Activated naive CD8-positive, alpha-beta T cell treated with anti-CD3 and anti-CD28 coated beads, Interleukin-2, amount 10 ng/mL, durations not matched to agents 7 days and 5 days (primary cell): Measurements from ENCODE around the gene PRSS8. TPM values are rescaled to one million over a fixed set of nuclear protein-coding genes. Genes with fewer than 3 reads are reported as not detected.
"Not testable (repeated sequence)": the region's sequence is repeated elsewhere in the genome, so short reads cannot be mapped to it uniquely, and the experiment has no call there.

ENCODE experiments used
- ATAC-seq: fragments of 150-1000 bp; cut with Tn5 transposase; one replicate; pipeline ENCODE4 v1.10.0; 2021; ENCODE audit warnings: low read depth, moderate library complexity
- POLR2A ChIA-PET: fragments of 350-600 bp; sonication (Branson Sonifier 250); formaldehyde crosslinking; loops from one replicate; lab custom pipeline; 2021; ENCODE audit warnings: antibody characterized with exemption; lab: Charles Lee
- DNase-seq: peaks from one replicate; pipeline ENCODE4 v3.0.0; 2021
- H3K27ac Mint-ChIP-seq: one replicate; pipeline ENCODE4 v1.8.0; 2022; ENCODE audit warnings: mild to moderate bottlenecking, mixed read lengths
- H3K27me3 Mint-ChIP-seq: one replicate; pipeline ENCODE4 v1.8.0; 2022; ENCODE audit warnings: mild to moderate bottlenecking, moderate library complexity, mixed read lengths
- H3K36me3 Mint-ChIP-seq: one replicate; pipeline ENCODE4 v1.8.0; 2021; ENCODE audit warnings: mild to moderate bottlenecking, mixed read lengths
- H3K4me1 Mint-ChIP-seq: one replicate; pipeline ENCODE4 v1.8.0; 2021; ENCODE audit warnings: mixed read lengths
- H3K4me3 Mint-ChIP-seq: one replicate; pipeline ENCODE4 v1.8.0; 2022; ENCODE audit warnings: mild to moderate bottlenecking, moderate library complexity, mixed read lengths
- H3K9me3 Mint-ChIP-seq: one replicate; pipeline ENCODE4 v1.8.0; 2021; ENCODE audit warnings: mixed read lengths
- total RNA-seq, 2 experiments: library from RNA; stranded (reverse); gene quantifications; one replicate each; pipeline ENCODE4 v1.2.3, GENCODE V29; 2021

Gene PRSS8
- total RNA-seq, 2 experiments from 2014 or later: not detected

DNA sequence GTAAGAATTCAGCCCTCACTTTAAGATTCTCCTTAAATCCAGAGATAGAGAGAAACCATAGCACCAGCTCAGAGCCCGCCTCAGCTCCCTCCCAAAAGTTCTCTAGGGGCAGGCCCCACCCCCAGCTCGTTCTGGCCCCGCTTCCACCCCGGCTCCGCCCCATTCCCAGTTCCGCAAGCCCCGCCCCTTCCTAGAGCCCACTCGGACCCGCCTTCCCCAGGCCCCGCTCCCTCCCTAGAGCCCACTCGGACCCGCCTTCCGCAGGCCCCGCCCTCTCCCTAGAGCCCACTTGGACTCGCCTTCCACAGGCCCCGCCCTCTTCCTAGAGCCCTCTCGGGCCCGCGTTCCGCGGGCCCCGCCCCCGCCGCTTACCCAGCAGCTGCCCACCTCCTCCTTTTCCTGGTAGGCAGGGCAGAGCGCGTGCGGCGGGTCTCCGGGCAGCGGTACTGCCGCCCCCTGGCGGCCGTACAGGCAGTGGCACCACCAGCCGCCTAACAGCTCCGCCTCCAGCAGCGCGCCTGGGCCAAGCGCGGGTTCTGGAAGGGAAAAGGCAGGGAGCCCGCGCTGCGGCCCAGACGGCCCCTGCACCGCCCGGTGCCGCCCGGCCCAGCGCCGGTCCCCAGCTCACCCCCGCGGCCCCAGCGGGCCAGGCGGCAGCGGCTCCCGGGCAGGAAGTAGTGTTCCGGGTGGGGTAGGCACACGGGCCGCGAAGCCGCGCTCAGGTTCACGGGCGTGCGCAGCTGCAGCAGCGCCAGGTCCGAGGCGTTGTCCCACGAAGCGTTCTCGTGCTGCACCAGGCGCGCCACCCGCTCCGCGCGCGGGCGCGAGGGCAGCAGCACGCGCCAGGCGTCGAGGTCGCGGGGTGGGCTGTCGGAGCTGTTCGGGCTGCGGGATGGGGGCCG lies 6.8 kb upstream of the PRSS8 start:
- Mint-ChIP-seq H3K4me1 (peaks cover 5% of the 10 kb centered on the region), H3K4me3 (peak overlapping the region; percentile 86), H3K27me3 (peaks cover 1% of the 10 kb centered on the region), H3K36me3 (no peaks in the 10 kb centered on the region), H3K9me3 (no peaks in the 10 kb centered on the region), H3K27ac (peak overlapping the region; percentile 89)
- POLR2A ChIA-PET: interaction anchor here (0.6 to 3.4 kb wide), 29 partner anchors 9 to 729 kb away, joined by 3 to 138 read pairs (median 4); partner anchors contain the start of genes ARMC5, BCKDK, FUS and HSD3B7
- DNase-seq (peak; percentile 98), ATAC-seq (peak; percentile 87)

DNA sequence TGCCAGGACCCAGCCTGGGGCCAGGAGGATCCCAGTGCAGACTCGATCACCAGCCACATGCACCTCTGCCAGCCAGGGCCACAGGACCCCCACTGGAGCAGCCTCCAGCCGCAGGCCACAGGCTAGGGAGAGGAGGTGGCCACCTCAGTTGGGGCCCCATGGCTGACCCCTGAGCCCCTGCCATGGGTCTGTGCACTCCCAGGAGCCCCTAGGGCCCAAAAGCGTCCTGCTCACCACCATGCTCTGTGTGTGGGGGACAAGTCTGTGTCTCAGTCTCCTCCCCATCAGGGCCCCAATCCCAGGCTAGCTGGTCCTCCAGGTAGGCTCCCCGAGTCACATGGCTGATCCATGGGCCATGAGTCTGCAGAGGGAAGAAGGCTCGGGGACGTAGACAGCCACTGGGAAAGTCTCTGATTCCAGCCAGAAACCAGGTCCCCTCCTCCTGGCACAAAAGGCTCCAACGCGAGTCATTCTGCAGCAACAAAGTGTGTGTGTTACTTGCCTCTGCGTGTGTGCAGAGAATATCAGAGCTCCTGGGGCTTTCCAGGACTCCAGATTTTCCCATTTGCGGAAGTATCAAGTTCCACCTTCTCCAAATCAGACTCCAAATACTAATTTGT lies 6.1 kb upstream of the PRSS8 start:
- ATAC-seq (no peak), DNase-seq (peak; percentile 43)
- Mint-ChIP-seq H3K27me3 (no peaks in the 10 kb centered on the region), H3K27ac (peak overlapping the region; percentile 89), H3K4me3 (peak overlapping the region; percentile 86), H3K9me3 (no peaks in the 10 kb centered on the region), H3K36me3 (no peaks in the 10 kb centered on the region), H3K4me1 (peaks cover 5% of the 10 kb centered on the region)
- POLR2A ChIA-PET: interaction anchor here (0.6 to 3.4 kb wide), 25 partner anchors 12 to 730 kb away, joined by 3 to 138 read pairs (median 4); partner anchors contain the start of genes ARMC5, BCKDK, FUS and KAT8

DNA sequence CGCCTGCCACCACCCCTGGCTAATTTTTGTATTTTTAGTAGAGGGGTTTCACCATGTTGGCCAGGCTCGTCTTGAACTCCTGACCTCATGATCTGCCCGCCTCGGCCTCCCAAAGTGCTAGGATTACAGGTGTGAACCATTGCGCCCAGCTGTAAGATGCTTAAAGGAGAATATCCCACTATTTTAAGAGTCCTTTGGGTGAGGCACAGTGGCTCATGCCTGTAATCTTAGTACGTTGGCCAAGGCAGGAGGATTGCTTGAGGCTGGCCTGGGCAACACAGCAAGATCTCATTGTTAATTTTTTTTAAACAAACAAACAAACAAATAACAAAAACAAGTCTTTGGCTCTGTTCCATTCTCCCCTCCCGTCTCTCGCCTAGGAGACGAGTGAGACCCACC lies 5.5 kb upstream of the PRSS8 start:
- not testable (repeated sequence) for H3K9me3 Mint-ChIP-seq, H3K27me3 Mint-ChIP-seq, DNase-seq, H3K4me1 Mint-ChIP-seq, ATAC-seq, H3K36me3 Mint-ChIP-seq, H3K27ac Mint-ChIP-seq, H3K4me3 Mint-ChIP-seq
- POLR2A ChIA-PET: interaction anchor here (1.1 to 1.4 kb wide), 2 partner anchors 24 to 191 kb away, joined by 4 to 5 read pairs; partner anchors contain the start of gene KAT8

DNA sequence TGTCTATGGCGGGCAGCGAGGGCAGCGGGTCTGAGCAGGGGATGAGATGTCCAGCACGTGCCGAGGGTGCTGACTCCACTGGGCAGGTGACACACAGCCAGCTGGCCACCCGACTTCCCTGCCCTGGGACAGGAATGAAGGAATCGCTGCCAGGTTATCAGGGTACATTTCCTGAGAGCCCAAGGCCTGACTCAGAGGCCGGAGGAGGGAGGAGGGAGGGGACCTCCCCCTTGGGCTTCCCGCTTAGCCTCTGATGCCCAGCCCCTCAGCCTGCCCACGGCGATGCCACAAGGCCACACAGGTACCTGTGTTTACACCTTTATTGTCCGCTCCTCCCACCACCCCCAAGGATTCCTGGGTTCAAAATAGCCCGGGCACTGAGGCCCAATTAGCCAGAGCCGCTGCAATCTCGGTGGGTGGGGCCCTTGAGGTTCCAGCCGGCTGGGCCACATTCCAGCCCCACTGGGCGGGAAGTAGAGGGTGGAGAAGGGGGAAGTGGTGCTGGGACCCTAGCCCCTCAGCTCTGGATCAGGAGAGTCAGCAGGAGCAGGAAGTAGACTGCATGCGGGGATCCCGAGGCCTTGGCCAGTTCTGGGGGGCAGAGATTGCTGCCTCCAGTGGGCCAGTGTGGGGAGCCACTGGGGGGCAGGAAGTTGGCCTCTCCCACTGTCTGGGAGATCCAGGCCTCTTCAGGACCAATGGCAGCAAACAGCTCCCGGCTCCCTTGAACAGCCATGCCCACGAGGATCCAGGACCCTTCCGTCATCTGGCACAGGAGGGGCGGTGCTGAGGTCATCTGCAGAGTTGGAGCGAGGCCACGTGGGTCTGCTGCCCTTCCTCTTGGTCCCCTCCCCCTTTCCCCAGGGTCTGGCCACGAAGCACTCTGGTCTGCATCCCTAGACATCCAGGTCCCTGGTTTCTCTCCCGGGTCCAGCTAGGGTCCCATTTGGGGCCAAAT lies 3.4 kb upstream of the PRSS8 start:
- POLR2A ChIA-PET: no interaction called here

DNA sequence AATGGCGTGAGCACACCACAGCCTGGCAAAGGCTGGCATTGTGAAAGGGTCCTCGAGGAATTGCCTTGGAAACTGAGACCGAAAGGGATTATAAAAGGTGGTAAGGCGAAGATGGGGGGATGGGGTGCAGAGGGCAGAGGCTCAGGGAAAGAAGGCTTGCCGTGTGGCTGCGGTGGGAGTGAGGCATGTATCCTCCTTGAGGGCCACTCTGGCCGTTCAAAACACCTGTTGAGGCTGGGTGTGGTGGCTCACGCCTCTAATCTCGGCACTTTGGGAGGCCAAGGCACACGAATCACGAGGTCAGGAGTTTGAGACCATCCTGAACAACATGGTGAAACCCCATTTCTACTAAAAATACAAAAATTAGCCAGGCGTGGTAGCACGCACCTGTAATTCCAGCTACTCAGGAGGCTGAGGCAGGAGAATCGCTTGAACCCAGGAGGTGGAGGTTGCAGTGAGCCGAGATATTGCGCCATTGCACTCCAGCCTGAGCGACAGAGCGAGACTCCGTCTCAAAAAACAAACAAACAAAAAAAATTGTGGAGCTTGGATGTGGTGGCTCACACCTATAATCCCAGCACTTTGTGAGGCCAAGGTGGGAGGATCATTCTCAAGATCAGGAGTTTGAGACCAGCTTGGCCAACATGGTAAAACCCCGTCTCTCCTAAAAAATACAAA lies 1.4 kb upstream of the PRSS8 start:
- H3K36me3 Mint-ChIP-seq, H3K27ac Mint-ChIP-seq, DNase-seq, H3K9me3 Mint-ChIP-seq, H3K27me3 Mint-ChIP-seq, H3K4me1 Mint-ChIP-seq, H3K4me3 Mint-ChIP-seq, ATAC-seq: not testable (repeated sequence)
- POLR2A ChIA-PET: interaction anchor here (0.9 kb wide), 1 partner anchor 18 kb away, joined by 3 read pairs; no protein-coding TSS in a partner anchor

More for the DNA sequence above, 3.4 kb upstream of the PRSS8 start:
- peaks cover 5% of the 10 kb centered on the region for H3K4me1 Mint-ChIP-seq
- DNase-seq: no peak
- H3K4me3 Mint-ChIP-seq: no peak overlapping the region
- H3K27me3 Mint-ChIP-seq: no peaks in the 10 kb centered on the region
- no peaks in the 10 kb centered on the region for H3K36me3 Mint-ChIP-seq
- H3K27ac Mint-ChIP-seq: peak overlapping the region; percentile 45
- no peaks in the 10 kb centered on the region for H3K9me3 Mint-ChIP-seq
- ATAC-seq: no peak

DNA sequence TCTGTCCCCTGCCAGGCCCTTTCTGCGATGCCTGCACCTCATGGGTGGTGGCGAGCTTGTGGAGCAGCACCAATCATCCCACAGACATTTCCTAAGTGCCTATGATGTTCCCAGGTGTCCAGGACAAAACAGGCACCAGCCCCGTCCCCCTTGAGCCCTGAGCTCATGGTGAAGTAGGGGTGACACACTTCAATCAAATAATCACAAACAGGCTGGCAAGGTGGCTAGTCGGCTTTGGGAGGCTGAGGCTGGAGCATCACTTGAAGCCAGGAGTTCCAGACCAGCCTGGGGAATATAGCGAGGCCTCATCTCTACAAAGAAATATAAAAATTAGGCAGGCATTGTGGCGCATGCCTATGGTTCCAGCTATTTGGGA lies 748 bp upstream of the PRSS8 start:
- H3K27ac Mint-ChIP-seq: no peak overlapping the region
- POLR2A ChIA-PET: interaction anchor here (1.8 kb wide), 1 partner anchor 19 kb away, joined by 4 read pairs; the partner anchor contains the start of gene KAT8
- H3K27me3 Mint-ChIP-seq: no peaks in the 10 kb centered on the region
- H3K9me3 Mint-ChIP-seq: no peaks in the 10 kb centered on the region
- no peak overlapping the region for H3K4me3 Mint-ChIP-seq
- H3K36me3 Mint-ChIP-seq: no peaks in the 10 kb centered on the region
- ATAC-seq: no peak
- H3K4me1 Mint-ChIP-seq: no peaks in the 10 kb centered on the region
- no peak for DNase-seq

DNA sequence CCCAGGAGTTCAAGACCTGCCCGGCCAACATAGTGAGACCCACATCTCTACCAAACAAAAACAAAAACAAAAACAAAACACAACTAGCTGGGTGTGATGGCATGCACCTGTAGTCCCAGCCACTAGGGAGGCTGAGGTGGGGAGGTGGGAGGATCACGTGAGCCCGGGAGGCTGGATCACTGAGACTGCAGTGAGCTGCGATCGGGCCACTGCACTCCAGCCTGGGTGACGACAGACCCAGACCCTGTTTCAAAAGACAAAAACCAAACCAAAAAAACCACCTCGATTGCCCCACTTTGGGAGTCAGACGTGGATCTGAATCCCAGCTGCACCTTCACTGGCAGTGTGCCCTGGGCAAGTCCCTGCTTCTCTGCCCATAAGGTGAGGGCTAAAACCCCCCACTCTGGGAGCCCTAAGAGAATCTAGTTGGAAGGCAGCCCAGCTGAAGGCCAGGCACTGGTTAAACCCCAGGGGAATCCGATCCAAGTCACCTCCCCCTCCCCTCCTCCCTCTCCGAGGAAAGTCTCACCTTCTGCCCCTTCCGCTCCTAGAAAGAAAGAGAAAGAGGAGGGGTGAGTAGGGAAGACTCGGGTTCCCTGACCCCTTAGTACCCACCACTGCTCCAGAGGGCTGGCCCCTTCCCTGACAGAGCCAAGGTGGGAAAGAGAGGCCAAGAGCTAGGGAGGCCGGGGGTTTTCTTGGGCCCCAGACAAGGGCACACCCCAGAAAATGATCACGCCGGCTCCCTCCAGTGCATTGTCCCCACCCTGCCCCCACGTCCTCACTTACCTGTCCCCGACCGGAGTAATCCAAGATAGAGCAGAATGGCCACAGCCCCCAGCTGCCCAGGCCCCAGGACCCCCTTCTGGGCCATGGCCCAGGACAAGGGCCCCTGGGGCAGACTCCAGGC lies 647 bp downstream of the PRSS8 start:
- Mint-ChIP-seq H3K27me3 (no peaks in the 10 kb centered on the region), H3K27ac (no peak overlapping the region), H3K4me3 (no peak overlapping the region), H3K36me3 (no peaks in the 10 kb centered on the region), H3K9me3 (no peaks in the 10 kb centered on the region), H3K4me1 (no peaks in the 10 kb centered on the region)
- POLR2A ChIA-PET: interaction anchor here (1.8 kb wide), 1 partner anchor 17 kb away, joined by 4 read pairs; the partner anchor contains the start of gene KAT8
- DNase-seq: no peak
- ATAC-seq: no peak

DNA sequence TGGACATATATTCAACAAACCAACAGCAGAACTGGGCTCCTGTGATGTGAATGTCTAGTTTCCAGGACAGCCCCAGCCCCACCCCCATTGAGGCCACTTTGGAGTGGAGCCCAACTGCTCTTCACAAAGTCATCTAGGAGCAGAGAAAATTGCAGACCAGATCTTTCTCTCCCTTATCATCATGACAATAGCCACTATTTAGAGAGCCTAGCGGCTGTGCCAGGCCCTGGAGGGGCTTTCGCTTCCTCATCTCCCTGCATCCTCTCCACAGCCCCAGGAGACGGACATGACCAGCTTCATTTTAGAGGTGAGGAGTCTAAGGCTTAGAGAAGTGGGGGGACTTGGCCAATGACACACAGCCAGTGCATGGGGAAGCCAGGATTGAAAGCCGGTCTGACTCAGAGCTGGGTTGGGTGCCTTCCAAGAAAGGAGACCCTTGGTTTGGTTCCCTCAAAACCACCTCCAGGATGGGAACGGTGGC lies 1.4 kb downstream of the PRSS8 start:
- no peak overlapping the region for H3K27ac Mint-ChIP-seq
- POLR2A ChIA-PET: interaction anchor here (1.5 to 1.8 kb wide), 2 partner anchors 17 kb away, joined by 4 read pairs; partner anchors contain the start of gene KAT8
- no peaks in the 10 kb centered on the region for H3K36me3 Mint-ChIP-seq
- ATAC-seq (no peak), DNase-seq (no peak)
- no peak overlapping the region for H3K4me3 Mint-ChIP-seq
- H3K27me3 Mint-ChIP-seq: no peaks in the 10 kb centered on the region
- no peaks in the 10 kb centered on the region for H3K4me1 Mint-ChIP-seq
- no peaks in the 10 kb centered on the region for H3K9me3 Mint-ChIP-seq

DNA sequence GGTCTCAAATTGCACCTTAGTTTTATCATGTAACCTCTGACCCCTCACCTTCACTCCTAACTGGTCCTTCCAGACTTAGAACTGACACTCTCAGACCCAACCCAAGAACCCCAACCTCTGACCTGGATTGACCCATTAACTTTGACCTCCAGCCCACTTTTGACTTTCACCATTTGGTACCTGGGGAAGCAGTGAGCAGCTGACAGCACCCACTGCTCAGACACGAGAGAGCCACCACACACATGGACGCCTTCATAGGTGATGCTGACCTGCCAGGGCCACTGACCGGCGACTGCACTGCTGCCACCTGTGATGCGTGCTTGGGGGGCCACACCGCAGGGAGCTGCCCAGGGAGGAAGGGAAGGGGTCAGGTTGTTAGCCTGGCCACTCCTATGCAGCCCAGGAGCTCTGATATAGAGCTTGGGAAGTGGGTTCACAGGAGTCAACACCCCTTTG lies 2.5 kb downstream of the PRSS8 start:
- Mint-ChIP-seq H3K4me1 (peaks cover 5% of the 10 kb centered on the region), H3K27ac (no peak overlapping the region), H3K36me3 (no peaks in the 10 kb centered on the region), H3K9me3 (no peaks in the 10 kb centered on the region), H3K4me3 (no peak overlapping the region), H3K27me3 (no peaks in the 10 kb centered on the region)
- POLR2A ChIA-PET: interaction anchor here (1.5 kb wide), 1 partner anchor 15 kb away, joined by 4 read pairs; the partner anchor contains the start of gene KAT8
- no peak for ATAC-seq
- no peak for DNase-seq

DNA sequence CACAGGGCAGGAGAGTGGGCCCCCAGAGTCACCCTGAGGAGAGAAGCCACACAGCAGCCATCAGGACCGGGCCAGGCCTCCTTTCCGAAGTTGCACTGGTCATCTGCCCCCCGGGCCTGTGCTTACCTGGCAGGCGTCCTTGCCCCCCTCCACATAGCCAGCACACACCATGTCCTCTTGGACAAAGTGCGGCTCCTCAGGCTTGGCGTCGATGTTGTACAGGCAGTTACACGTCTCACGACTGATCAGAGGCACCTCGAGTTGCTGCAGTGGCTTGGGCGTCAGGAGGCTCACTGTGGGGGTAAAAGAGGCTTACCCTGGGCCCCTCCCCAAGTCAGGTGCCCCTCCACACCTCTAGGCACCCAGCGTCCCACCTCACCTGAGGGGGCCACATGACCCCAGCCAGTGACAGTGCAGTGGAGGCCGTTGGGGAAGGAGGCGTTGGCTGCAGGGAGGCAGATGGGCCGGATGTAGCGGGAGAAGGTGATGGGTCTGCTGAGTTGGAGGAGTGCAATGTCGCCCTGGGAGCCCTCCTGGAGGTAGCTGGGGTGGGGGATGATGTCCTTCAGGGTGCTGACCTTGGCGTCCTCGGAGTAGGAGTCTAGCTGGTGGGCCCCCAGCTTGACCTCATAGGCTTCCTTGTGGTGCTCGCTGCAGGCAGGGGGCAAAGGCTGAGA lies 3.1 kb downstream of the PRSS8 start:
- Mint-ChIP-seq H3K27me3 (no peaks in the 10 kb centered on the region), H3K4me1 (peaks cover 5% of the 10 kb centered on the region), H3K9me3 (no peaks in the 10 kb centered on the region), H3K4me3 (no peak overlapping the region), H3K27ac (no peak overlapping the region), H3K36me3 (no peaks in the 10 kb centered on the region)
- ATAC-seq: no peak
- no peak for DNase-seq
- POLR2A ChIA-PET: interaction anchor here (1.5 kb wide), 1 partner anchor 15 kb away, joined by 4 read pairs; the partner anchor contains the start of gene KAT8

DNA sequence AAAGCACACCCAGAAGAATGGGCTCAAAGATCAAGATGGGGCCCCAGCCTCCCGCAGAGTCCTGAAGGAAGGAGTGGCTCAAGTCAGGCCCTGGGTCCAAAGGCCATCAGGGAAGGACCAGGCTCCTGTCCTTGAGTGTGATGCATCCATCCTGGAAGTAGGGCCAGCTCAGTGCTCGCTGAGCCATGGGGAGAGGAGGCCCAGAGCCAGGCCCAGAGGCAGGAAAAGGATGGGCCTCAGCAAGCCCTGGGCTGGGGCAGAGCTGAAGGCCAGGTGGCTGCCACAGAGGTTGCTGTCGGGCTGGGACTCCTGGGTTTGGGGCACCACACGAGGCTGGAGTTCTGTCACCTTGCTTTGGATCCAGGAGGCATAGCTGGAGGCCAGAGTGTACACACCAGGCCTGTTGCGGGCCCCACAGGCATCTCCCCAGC lies 3.7 kb downstream of the PRSS8 start:
- POLR2A ChIA-PET: interaction anchor here (3.9 kb wide), 1 partner anchor 15 kb away, joined by 12 read pairs; the partner anchor contains the start of gene KAT8
- Mint-ChIP-seq H3K4me3 (no peak overlapping the region), H3K9me3 (no peaks in the 10 kb centered on the region), H3K4me1 (peaks cover 5% of the 10 kb centered on the region), H3K27ac (no peak overlapping the region), H3K27me3 (no peaks in the 10 kb centered on the region), H3K36me3 (no peaks in the 10 kb centered on the region)
- ATAC-seq: no peak
- no peak for DNase-seq
